ENCODE data around the gene DCLRE1B.

The DCLRE1B gene

GRCh38 chr1:113887402-113888175 lies 17.5 kb upstream of the DCLRE1B start, which contains the start of gene BCL2L15:
Gene BCL2L15, minus strand, starts transcription at chr1:113887581. Its CDS starts 206 bp downstream, at chr1:113887375.
- DNase-seq (ENCODE audit: low read depth in 2 of 2), result no peak

- no peak for DNase-seq (ENCODE audit: low read depth in 2 of 2)
These were observed 14.3 kb upstream of the DCLRE1B start for GRCh38 chr1:113890816-113891215.

GRCh38 chr1:113891631-113892220 lies 13.4 kb upstream of the DCLRE1B start:
- no peak for DNase-seq (ENCODE audit: low read depth in 2 of 2)

- DNase-seq (ENCODE audit: low read depth in 2 of 2), result no peak
These were observed 11.9 kb upstream of the DCLRE1B start for GRCh38 chr1:113893267-113893666.

GRCh38 chr1:113895098-113895497 lies 10.0 kb upstream of the DCLRE1B start:
- no peak for DNase-seq (ENCODE audit: low read depth in 2 of 2)

GRCh38 chr1:113895961-113896360 lies 9.2 kb upstream of the DCLRE1B start:
- DNase-seq (ENCODE audit: low read depth in 2 of 2), result no peak

GRCh38 chr1:113898241-113898814 lies 6.8 kb upstream of the DCLRE1B start:
- no peak for DNase-seq (ENCODE audit: low read depth in 2 of 2)

- DNase-seq (ENCODE audit: low read depth in 2 of 2), result no peak
These were observed 6.0 kb upstream of the DCLRE1B start for GRCh38 chr1:113899111-113899510.

GRCh38 chr1:113901191-113901590 lies 3.9 kb upstream of the DCLRE1B start:
- DNase-seq (ENCODE audit: low read depth in 2 of 2), result no peak

- DNase-seq (ENCODE audit: low read depth in 2 of 2), result no peak
These were observed 1.4 kb upstream of the DCLRE1B start for GRCh38 chr1:113903501-113904292.

- no peak for DNase-seq (ENCODE audit: low read depth in 2 of 2)
These were observed 843 bp upstream of the DCLRE1B start for GRCh38 chr1:113904293-113904673.

- peak; percentile 2 to 10 for DNase-seq (ENCODE audit: low read depth in 2 of 2)
These were observed 322 bp downstream of the DCLRE1B start for GRCh38 chr1:113905435-113905861.

GRCh38 chr1:113912594-113913311 lies 7.6 kb downstream of the DCLRE1B start:
- no peak for DNase-seq (ENCODE audit: low read depth in 2 of 2)

- no peak for DNase-seq (ENCODE audit: low read depth in 2 of 2)
These were observed 8.2 kb downstream of the DCLRE1B start for GRCh38 chr1:113913312-113913668.

- no peak for DNase-seq (ENCODE audit: low read depth in 2 of 2)
These were observed 8.9 kb downstream of the DCLRE1B start for GRCh38 chr1:113913887-113914664.

- no peak for DNase-seq (ENCODE audit: low read depth in 2 of 2)
These were observed 11.8 kb downstream of the DCLRE1B start for GRCh38 chr1:113916974-113917373.

- DNase-seq (ENCODE audit: low read depth in 2 of 2), result no peak
These were observed 12.4 kb downstream of the DCLRE1B start for GRCh38 chr1:113917400-113918082.

- DNase-seq (ENCODE audit: low read depth in 2 of 2), result no peak
These were observed 13.1 kb downstream of the DCLRE1B start for GRCh38 chr1:113918243-113918642.

GRCh38 chr1:113922957-113923356 lies 17.8 kb downstream of the DCLRE1B start:
- no peak for DNase-seq (ENCODE audit: low read depth in 2 of 2)

GRCh38 chr1:113924473-113924872 lies 19.3 kb downstream of the DCLRE1B start:
- no peak for DNase-seq (ENCODE audit: low read depth in 2 of 2)

Measured in stimulated activated CD4-positive, alpha-beta T cell treated with anti-CD3 and anti-CD28 coated beads, Interleukin-15, amount 100 ng/mL, for 48 hours (primary cell).